NOMO-1 (cell line): ENCODE data around the gene ABHD3.
"Not testable (repeated sequence)": the region's sequence is repeated elsewhere in the genome, so short reads cannot be mapped to it uniquely, and the experiment has no call there.

Experiments used
- DNase-seq, 2 experiments: peaks; one replicate each; lab custom pipeline; 2025; ENCODE audit not compliant: unreplicated experiment in 2 of 2; lab: John Stamatoyannopoulos, UW

ABHD3 gene

GRCh38 chr18:21706386-21706865 lies 1.9 kb upstream of the ABHD3 start:
- DNase-seq: no peak

- DNase-seq: peak in 1 of 2 experiments; percentile 34
These were observed 1.2 kb downstream of the ABHD3 start for GRCh38 chr18:21703241-21703820.

GRCh38 chr18:21702602-21703001 lies 2.0 kb downstream of the ABHD3 start:
- no peak for DNase-seq

GRCh38 chr18:21701621-21702020 lies 3.0 kb downstream of the ABHD3 start:
- no peak for DNase-seq

DNA sequence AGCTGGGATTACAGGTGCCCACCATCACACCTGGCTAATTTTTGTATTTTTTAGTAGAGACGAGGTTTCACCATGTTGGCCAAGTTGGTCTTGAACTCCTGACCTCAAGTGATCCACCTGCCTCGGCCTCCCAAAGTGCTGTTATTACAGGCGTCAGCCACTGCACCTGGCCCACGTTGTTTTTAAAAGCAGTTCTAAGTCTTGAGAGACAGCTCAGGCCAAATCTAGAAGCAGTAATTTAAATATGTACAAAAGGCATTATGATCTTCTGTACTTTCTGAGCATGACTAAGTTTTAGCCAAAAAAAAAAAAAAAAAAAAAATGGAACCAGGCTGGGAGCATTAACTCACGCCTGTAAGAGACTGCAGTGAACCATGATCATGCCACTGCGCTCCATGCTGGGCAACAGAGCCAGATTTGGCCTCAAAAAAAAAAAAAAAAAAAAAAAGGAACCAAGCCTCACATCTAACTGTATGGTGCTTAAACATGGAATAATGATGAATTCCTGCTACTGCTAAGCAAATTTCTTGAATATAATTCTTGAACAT lies 4.0 kb downstream of the ABHD3 start:
- DNase-seq: no peak

DNA sequence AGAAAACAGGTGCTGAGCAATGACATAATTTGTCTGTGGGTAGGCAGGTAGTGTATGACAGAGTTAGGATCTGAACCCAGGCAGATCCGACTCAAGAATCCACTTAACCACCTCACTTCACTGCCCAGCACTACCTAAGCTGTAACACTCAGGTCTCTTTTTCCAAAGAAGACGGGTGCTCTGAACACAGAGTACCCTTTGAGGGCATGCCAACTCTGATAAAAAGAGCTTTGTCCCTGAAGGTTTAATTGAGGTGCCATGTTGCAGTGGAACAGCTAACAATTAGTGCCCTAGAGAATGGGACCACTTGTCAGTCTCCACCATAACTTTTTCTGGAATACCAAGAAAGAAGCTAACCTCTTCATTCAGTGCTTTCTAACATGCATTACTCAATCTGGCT lies 11.3 kb downstream of the ABHD3 start:
- no peak for DNase-seq

DNA sequence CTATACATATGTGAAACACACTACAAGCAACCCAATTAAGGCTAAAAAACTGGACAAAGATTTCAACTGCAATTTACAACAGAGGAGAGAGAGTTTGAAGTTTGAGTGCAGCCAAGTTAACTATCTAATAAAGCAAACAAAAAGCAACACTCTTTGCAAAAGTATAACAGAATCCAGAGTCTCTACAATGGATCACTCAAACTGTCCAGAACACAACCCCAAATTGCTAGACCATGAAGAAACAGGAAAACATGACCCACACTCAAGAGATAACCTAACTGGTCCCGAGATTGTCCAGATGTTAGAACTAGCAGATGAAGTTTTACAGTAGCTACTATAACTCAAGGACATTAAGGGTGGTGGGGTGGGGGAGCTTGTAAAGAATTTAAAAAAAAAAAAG lies 14.8 kb downstream of the ABHD3 start:
- no peak for DNase-seq

DNA sequence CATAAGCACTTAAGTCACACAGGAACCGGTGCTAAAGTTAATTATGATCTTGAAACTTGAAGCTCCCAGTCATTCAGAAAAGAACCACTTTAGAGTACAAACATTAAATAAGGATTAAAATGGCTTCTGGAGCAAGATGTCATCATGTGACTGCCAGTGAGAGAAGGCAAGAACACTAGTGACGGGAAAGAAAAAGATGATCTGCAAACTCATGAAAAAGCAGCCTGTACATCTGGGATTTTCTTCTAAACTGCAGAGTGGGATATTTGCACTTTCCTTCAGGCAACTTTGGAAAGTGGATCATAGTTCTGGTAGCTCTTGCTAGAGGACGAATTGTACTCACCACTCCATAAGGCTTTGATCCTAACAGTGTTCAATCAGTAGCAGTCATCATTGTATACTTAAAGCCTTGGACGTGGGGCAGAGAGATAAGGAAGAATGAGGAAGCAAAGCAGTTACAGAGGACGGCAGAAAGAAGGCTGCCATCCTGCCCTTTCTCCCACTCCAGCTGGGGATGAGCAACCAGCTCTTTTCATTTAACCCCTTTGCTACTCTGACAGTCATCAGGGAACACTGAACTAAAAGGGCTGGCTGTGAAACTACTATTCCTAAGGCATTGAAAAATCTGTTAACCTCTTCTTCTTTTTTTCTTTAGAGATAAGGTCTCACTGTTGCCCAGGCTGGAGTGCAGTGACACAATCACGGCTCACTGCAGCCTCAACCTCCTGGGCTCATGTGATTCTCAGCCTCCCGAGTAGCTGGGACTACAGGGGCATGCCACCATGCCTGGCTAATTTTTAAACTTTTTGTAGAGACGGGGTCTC lies 18.1 kb downstream of the ABHD3 start:
- DNase-seq: no peak

DNA sequence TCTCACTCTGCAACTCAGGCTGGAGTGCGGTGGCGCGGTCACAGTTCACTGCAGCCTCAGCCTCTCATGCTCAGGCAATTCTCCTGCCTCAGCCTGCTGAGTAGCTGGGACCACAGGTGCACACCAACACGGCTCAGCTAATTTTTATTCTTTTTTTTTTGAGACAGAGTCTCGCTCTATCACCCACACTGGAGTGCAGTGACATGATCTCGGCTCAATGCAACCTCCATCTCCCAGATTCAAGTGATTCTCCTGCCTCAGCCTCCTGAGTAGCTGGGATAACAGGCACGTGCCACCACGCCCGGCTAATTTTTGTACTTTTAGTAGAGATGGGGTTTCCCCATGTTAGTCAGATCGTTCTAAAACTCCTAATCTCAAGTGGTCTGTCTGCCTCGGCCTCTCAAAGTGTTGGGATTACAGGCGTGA lies 19.0 kb downstream of the ABHD3 start:
- DNase-seq: not testable (repeated sequence)

DNA sequence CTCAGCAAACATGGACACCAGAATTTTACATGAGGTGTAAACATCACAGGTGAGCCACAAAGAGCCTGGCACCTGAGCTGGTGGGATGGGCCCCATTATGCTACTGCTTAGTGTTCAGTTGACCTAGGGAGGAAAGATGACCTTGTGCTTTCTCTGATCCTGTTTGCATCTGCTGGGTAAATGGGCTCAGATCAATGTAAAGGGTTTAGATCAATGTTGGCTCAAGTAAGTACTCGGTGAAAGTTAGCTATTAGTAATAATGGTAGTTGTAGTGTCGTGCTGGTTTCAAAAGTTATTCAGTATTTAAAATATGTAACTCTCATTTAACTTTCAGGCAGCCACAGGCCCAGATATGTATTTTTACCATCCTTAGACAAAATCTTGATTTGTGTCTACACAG lies 19.8 kb downstream of the ABHD3 start:
- no peak for DNase-seq

DNA sequence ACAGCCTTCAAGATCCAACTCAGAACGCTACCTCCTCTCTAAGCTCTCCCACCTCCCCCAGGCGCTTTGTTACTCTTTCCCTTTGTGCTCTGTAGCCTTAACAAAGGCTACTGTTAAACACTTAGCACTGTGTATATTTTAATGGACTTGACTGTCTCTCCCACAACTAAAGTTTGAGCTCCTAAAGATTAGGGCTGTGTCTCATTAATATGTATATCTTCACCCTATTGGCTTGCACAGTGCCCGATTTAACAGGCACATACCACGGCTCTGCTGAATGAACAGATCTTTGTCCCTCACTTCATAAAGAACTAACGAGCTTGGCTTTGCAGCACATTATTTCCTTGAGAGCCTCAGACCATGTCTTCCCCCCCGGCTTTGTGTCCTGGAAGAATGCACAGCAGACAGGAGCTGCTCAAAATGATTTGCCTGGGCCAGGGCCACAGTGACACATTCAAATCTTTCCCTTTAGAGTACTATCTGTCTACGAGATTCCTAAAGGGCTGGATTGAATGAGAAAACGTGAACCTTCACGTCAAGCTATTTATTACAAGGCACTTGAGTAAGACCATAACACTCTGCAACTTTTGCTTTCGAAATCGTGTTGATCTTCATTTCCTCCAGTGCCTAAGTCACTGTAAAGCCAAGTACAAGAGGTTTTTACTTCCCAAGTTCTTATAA lies 22.1 kb downstream of the ABHD3 start:
- peak; percentile 26 to 77 for DNase-seq

- DNase-seq: no peak
These were observed 24.4 kb downstream of the ABHD3 start for GRCh38 chr18:21680161-21680560.

- peak; percentile 3 to 53 for DNase-seq
These were observed 25.7 kb downstream of the ABHD3 start for GRCh38 chr18:21678859-21679258.

DNA sequence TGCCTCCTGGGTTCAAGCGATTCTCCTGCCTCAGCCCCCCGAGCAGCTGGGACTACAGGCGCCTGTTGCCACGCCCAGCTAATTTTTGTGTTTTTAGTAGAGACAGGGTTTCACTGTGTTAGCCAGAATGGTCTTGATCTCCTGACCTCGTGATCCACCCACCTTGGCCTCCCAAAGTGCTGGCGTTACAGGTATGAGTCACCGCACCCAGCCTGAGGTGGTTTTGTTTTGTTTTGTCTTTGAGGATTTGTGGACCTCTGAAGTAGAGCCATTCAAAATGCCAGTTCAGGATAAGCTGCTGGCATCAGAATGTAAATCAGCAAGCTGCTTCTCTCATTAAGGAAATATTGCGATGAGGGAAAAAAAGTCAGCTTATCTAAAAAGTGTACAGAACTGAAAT lies 29.2 kb downstream of the ABHD3 start:
- not testable (repeated sequence) for DNase-seq

- no peak for DNase-seq
These were observed 31.9 kb downstream of the ABHD3 start for GRCh38 chr18:21672521-21673267.

GRCh38 chr18:21669736-21670285 lies 34.8 kb downstream of the ABHD3 start:
- no peak for DNase-seq

GRCh38 chr18:21664069-21664468 lies 40.5 kb downstream of the ABHD3 start:
- DNase-seq: no peak

DNA sequence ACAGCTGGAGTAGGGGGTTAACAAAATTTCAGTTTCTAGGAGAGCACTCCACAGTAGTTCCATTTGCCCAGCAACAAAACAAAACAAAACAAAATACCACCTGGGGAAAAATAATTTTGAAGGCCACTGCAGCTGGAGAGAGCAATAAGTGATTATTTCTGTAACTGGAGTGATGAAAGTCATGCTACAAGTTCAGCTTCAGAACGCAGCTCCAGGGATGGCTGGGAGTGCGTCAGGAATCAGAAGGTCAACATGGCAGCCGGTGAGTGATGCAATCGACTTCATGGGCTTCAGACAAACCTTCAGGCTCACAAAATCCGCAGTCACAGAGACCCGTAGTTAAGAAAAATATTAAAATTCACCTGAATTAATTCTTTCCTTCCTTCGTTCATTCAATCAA lies 41.0 kb downstream of the ABHD3 start:
- no peak for DNase-seq

DNA sequence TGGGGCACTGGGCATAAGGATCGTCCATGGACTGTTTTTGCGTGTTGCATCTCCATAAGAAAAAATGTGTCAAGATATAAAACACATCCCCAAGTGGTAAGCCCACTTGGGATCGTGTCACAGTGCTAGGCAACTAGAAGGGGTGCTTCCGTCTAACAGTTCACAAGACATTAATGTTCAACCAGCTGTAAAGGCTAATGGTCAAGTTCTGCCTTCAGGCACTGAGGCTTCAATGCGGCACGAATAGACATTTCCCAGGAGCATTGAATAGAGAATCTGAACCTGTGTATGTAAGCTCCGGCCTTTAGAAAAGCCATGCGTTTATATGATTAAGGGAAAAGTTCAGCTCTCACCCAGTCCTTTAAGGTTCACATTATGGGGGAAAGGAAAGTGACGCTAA lies 42.0 kb downstream of the ABHD3 start:
- DNase-seq: no peak

GRCh38 chr18:21660078-21660477 lies 44.5 kb downstream of the ABHD3 start:
- no peak for DNase-seq
